Left lung (tissue), 10 donors: ENCODE data around the gene ARSK. TPM values are rescaled to one million over a fixed set of nuclear protein-coding genes. Genes with fewer than 3 reads are reported as not detected.

Experiments used
- ATAC-seq: fragments of 200-7000 bp; cut with Tn5 transposase; one replicate; pipeline ENCODE4 v1.9.1; 2020; ENCODE audit warnings: moderate library complexity
- DNase-seq, 4 donors: peaks; one replicate each; pipeline ENCODE4 v3.0.0-alpha.2; 2013 to 2020
- H3K27ac ChIP-seq, 2 donors: fragments of 200-600 bp; sonication (generic) in 1 of 2; one replicate each; pipeline versions ENCODE4 v1.5.0 to v1.8.0; 2020 to 2021
- H3K27me3 ChIP-seq, 2 donors: fragments of 200-600 bp; sonication (generic) in 1 of 2; one replicate each; pipeline versions ENCODE4 v1.5.0 to v1.8.0; 2020 to 2021
- H3K36me3 ChIP-seq, 2 donors: fragments of 200-600 bp; sonication (generic) in 1 of 2; one replicate each; pipeline versions ENCODE4 v1.5.0 to v1.8.0; 2020 to 2021
- H3K4me1 ChIP-seq, 2 donors: fragments of 200-600 bp; one replicate each; pipeline ENCODE4 v1.8.0; 2021
- H3K4me3 ChIP-seq, 2 donors: fragments of 200-600 bp; sonication (generic) in 1 of 2; one replicate each; pipeline versions ENCODE4 v1.5.0 to v1.8.0; 2020 to 2021; ENCODE audit warnings: mild to moderate bottlenecking in 1 of 2
- H3K9me3 ChIP-seq, 2 donors: fragments of 200-600 bp; sonication (generic) in 1 of 2; one replicate each; pipeline versions ENCODE4 v1.5.0 to v1.8.0; 2020 to 2021
- intact Hi-C, 2 donors: fragments of 100-400 bp; cut with DNase I; formaldehyde crosslinking; loops; one replicate each; pipeline versions ENCODE4 v1.11.2 to v1.14.2; 2022
- polyA plus RNA-seq, 6 donors: library from polyadenylated mRNA; unstranded; fragments of 120-200 nt; gene quantifications; one replicate each; pipeline ENCODE4 v1.2.1, GENCODE V29; 2013; ENCODE audit not compliant: insufficient read length in 6 of 6
- total RNA-seq, 2 donors: library from RNA; stranded (reverse); fragmentation: NEBNext Ultra II Directional; extraction: Animal tissue kit (Norgen Biotek cat#: 25700); gene quantifications; one replicate each; pipeline ENCODE4 v1.2.1, GENCODE V29; 2021
- TF ChIP-seq, protein P1 (sequence below), 2 donors: fragments of 200-600 bp; sonication (generic) in 1 of 2; IDR thresholded peaks; one replicate each; pipeline versions ENCODE4 v1.5.0 to v1.8.0; 2021; ENCODE audit warnings: antibody characterized with exemption in 2 of 2
- donor health status: DM: no; HTN: yes; CAD: no.
- donor health status: DM: no; HTN: no; CAD: no.

Gene ARSK
- total and polyA plus RNA-seq, 8 donors = 5.0 to 16.0 (median 11.9) TPM

DNA sequence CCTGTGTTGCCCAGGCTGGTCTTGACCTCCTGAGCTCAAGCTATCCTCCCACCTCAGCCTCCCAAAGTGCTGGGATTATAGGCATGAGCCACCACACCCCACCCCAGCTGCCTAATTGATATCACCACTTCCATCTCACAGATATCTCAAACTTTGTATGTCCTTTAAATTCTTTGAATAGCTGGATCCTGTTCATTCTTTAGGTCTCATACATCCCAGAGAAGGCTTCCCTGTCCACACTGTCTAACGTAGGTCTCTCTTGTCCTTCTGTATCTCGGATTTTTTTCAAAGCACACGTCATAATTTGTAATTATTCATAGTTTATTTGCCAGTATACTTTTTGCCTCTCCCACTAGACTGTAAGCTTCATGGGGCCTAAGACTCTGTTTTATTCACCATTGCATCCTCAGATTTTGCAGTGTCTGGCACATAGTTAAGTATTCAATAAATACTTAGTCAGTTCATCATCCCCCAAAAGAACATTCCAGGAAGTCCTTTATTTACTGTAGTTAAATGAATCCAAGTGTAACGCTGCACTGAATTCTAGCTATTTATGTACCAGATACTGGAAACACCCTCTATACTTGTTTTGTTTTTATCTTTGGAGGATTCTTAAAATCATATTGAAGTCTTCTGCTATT is 10.5 kb downstream of the ARSK start:
- H3K4me3 ChIP-seq = no peak overlapping the region
- no peaks in the 10 kb centered on the region for H3K27me3 ChIP-seq
- TF ChIP-seq, protein P1, sequence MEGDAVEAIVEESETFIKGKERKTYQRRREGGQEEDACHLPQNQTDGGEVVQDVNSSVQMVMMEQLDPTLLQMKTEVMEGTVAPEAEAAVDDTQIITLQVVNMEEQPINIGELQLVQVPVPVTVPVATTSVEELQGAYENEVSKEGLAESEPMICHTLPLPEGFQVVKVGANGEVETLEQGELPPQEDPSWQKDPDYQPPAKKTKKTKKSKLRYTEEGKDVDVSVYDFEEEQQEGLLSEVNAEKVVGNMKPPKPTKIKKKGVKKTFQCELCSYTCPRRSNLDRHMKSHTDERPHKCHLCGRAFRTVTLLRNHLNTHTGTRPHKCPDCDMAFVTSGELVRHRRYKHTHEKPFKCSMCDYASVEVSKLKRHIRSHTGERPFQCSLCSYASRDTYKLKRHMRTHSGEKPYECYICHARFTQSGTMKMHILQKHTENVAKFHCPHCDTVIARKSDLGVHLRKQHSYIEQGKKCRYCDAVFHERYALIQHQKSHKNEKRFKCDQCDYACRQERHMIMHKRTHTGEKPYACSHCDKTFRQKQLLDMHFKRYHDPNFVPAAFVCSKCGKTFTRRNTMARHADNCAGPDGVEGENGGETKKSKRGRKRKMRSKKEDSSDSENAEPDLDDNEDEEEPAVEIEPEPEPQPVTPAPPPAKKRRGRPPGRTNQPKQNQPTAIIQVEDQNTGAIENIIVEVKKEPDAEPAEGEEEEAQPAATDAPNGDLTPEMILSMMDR (IDR thresholded peaks at IDR 0.05) = no peak
- no peaks in the 10 kb centered on the region for H3K4me1 ChIP-seq
- DNase-seq (no peak), ATAC-seq (no peak)
- H3K27ac ChIP-seq = no peak overlapping the region
- intact Hi-C loops = no loop called here
- H3K9me3 ChIP-seq = no peaks in the 10 kb centered on the region
- peaks cover 0 to 15% of the 10 kb centered on the region in 2 donors for H3K36me3 ChIP-seq

DNA sequence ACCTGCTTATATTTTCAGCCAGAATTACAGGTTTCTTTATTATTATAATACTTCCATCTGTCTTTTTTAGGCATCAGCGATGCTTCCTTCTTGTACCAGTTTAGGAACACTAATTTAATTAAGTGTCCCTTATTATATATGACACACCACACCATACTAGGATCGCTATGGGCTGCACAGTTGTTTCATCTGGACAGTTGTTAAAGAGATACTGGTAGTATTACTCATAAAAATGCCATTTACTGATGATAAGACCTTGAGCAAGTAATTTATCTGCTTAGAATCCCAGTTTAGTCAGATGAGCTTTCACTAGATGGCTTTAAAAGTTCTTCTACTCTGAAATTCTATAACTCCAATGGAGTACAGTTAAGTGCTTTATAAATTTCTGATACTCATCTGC is 17.1 kb downstream of the ARSK start:
- no peak overlapping the region for H3K27ac ChIP-seq
- ATAC-seq (no peak), DNase-seq (no peak)
- no peaks in the 10 kb centered on the region for H3K9me3 ChIP-seq
- H3K36me3 ChIP-seq = peaks cover 0 to 17% of the 10 kb centered on the region in 2 donors
- intact Hi-C loops = no loop called here
- no peaks in the 10 kb centered on the region for H3K27me3 ChIP-seq
- TF ChIP-seq, protein P1 (IDR thresholded peaks at IDR 0.05) = no peak
- H3K4me3 ChIP-seq = no peak overlapping the region
- no peaks in the 10 kb centered on the region for H3K4me1 ChIP-seq

DNA sequence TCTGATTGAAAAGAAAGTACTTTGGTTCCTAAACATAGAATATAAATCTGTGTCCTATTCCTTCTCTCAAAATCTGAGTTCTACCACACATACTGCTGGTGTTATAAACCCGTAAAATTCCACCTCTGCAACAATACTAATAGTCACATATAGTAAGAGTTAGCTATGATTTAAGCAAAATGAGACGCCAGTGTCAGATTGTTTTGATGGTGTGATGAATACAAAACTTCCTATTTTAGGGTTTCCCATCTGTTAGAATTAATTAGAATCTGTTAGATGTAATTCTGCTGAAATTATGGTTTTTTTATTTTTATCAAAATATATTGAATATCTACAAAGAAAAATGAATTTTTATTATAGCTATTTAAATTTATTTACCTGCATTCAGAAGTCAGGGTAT is 26.7 kb downstream of the ARSK start:
- Histone ChIP-seq H3K4me1 (no peaks in the 10 kb centered on the region), H3K4me3 (no peak overlapping the region), H3K9me3 (no peaks in the 10 kb centered on the region), H3K36me3 (no peaks in the 10 kb centered on the region), H3K27me3 (no peaks in the 10 kb centered on the region), H3K27ac (no peak overlapping the region)
- ATAC-seq (no peak), DNase-seq (no peak)
- TF ChIP-seq, protein P1 (IDR thresholded peaks at IDR 0.05) = no peak
- intact Hi-C loops = no loop called here

DNA sequence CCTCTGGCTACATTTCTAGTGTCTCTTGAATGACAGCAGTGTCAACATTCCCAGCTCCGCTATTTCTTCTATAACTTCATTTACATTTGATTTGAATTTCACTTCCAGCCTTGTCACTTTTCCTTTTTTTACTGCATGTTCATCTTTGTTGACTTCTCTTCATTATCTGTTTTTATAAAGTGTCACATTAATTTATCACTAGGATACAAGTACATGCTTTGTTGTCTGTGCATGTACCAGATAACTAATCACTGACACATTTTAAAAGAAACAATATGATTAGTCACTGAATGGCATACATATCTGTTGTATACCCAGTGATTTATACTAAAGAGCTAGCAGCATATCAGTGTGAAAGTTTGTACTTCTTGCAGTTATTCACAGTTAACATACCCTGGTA is 29.1 kb downstream of the ARSK start:
- H3K9me3 ChIP-seq = no peaks in the 10 kb centered on the region
- DNase-seq = no peak
- H3K4me1 ChIP-seq = no peaks in the 10 kb centered on the region
- H3K27ac ChIP-seq = no peak overlapping the region
- no peak overlapping the region for H3K4me3 ChIP-seq
- no peaks in the 10 kb centered on the region for H3K36me3 ChIP-seq
- intact Hi-C loops = no loop called here
- TF ChIP-seq, protein P1 (IDR thresholded peaks at IDR 0.05) = no peak
- H3K27me3 ChIP-seq = no peaks in the 10 kb centered on the region
- no peak for ATAC-seq

DNA sequence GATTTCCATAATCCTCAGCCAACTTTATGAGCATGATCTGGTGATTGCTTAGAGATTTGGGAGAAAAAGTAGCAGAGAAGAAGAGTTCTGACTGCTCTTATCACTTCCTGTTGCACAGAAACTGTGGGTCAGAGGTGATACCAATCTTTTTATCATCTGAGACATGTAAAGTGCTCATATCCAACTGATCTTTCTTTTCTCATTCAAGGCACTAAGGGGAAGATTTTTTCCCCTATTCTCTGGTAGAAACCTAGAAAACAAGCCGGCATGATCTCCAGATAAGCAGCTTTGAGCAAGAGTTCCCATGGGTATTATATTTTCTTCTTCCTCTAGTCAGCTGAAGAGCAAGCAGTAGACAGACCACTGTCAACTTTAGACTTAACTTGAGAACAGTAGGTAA is 36.0 kb downstream of the ARSK start:
- ATAC-seq (no peak), DNase-seq (no peak)
- Histone ChIP-seq H3K9me3 (no peaks in the 10 kb centered on the region), H3K36me3 (no peaks in the 10 kb centered on the region), H3K27ac (no peak overlapping the region), H3K4me1 (no peaks in the 10 kb centered on the region), H3K27me3 (no peaks in the 10 kb centered on the region), H3K4me3 (no peak overlapping the region)
- intact Hi-C loops = no loop called here
- TF ChIP-seq, protein P1 (IDR thresholded peaks at IDR 0.05) = no peak
